NT2/D1 (cell line): ENCODE data around the gene GLIS1.

Experiments
- SUZ12 ChIP-seq: IDR thresholded peaks from 2 replicates; pipeline ENCODE4 v1.6.1; 2011; ENCODE audit not compliant: insufficient read length, insufficient read depth; ENCODE audit errors: extremely low read depth
- YY1 ChIP-seq: IDR thresholded peaks from 2 replicates; pipeline ENCODE4 v1.6.1; 2011; ENCODE audit not compliant: insufficient read length, insufficient read depth

GRCh38 chr1:53543130-53543777, 195.7 kb downstream of the GLIS1 start:
- TF ChIP-seq SUZ12 (no peak), YY1 (no peak)
